NK-92 treated with Interleukin-12 subunit alpha and Interleukin-12 subunit beta, amount 100 ng/mL, for 24 hours (cell line): ENCODE data around the gene ARHGEF25.
"Not testable (repeated sequence)": the region's sequence is repeated elsewhere in the genome, so short reads cannot be mapped to it uniquely, and the experiment has no call there.

ENCODE experiments used
- DNase-seq: peaks from one replicate; lab custom pipeline; 2025; lab: John Stamatoyannopoulos, UW

ARHGEF25 gene

GRCh38 chr12:57638096-57638495 is 26.9 kb downstream of the ARHGEF25 start:
- no peak for DNase-seq

DNA sequence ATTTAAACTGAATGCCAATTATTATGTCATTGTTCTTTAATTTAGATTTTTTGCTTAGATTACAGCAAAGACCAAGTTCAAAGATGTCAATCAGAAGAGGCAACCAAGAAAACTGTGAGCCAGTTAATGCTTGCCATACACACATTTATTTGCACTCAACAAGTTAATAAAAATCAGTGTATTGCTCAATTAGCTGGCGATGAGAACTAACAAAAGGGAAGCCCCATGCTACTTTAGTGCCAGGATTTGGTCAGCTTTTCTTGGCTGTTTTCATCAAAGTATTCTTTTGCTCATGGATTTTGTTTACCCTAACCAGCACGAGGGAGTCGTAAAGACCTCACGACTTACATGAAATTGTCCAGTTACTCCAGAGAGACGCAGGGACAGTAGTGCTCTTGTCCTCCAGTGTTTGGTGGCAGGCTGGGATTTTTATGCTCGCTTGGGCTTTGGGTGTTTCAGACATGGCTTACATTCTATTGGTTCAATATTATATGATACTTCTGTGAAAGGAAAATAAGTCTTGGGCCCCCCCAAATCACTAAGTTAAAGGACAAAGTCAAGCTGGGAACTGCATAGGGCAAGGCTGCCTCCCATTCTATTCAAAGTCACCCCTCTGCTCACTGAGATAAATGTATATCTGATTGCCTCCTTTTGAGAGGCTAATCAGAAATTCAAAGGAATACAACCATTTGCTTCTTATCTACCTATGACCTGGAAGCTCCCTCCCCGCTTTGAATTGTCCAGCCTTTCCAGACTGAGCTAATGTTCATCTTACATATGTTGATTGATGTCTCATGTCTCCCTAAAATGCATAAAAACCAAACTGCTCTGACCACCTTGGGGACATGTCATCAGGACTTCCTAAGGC is 29.2 kb downstream of the ARHGEF25 start:
- no peak for DNase-seq

DNA sequence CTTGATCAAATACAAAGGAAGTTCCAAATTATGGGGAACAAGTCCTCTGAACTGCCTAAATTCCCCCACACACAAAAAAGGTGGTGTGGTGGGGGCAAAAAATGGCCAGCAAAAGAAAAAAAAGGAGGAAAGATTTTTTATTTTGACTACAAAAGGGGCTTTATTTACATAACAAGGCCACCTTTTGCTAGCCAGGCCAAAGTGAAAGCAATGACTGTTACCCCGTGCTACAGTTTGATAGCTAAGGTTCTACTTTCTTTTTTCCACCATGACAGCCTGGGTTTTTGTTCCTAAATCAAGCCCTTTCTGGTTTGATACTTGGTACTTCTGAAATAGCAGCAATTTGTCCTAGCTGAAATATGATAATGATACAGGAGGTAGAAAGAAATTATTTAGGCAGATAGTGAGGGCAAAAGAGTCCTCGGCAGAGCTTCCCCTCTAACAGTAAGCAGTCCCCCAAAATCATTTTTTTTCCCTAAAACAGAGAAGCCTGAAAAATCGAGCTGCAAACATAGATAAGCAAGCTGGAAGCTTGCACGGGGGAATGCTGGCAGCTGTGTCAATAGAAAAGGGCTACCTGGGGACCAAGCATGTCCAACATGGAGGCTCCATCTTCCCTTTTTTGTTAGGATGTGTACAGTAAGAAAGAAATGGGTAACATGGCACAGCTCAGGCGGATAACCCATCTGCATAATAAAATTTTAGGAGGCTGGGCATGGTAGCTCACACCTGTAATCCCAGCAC is 30.6 kb downstream of the ARHGEF25 start:
- DNase-seq: no peak

DNA sequence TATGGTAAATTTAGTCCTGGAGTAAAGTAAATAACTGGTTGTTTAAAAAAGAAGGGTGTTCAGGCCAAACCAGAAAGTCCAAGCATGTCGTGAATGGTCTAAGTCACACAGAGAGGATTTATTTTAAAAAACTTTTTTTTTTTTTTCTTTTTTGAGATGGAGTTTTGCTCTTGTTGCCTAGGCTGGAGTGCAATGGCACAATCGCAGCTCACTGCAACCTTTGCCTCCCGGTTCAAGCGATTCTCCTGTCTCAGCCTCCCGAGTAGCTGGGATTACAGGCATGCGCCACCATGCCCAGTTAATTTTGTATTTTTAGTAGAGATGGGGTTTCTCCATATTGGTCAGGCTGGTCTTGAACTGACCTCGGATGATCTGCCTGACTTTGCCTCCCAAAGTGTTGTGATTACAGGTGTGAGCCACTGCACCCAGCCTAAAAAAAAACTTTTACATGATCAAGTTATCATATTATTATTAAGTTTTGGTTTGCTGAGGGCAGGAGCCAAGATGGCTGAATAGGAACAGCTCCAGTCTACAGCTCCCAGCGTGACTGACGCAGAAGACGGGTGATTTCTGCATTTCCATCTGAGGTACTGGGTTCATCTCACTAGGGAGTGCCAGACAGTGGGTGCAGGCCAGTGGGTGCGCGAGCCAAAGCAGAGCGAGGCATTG is 34.9 kb downstream of the ARHGEF25 start:
- DNase-seq: not testable (repeated sequence)

DNA sequence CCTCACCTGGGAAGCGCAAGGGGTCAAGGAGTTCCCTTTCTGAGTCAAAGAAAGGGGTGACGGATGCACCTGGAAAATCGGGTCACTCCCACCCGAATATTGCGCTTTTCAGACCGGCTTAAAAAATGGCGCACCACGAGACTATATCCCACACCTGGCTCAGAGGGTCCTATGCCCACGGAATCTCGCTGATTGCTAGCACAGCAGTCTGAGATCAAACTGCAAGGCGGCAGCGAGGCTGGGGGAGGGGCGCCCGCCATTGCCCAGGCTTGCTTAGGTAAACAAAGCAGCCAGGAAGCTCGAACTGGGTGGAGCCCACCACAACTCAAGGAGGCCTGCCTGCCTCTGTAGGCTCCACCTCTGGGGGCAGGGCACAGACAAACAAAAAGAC is 35.4 kb downstream of the ARHGEF25 start:
- not testable (repeated sequence) for DNase-seq

DNA sequence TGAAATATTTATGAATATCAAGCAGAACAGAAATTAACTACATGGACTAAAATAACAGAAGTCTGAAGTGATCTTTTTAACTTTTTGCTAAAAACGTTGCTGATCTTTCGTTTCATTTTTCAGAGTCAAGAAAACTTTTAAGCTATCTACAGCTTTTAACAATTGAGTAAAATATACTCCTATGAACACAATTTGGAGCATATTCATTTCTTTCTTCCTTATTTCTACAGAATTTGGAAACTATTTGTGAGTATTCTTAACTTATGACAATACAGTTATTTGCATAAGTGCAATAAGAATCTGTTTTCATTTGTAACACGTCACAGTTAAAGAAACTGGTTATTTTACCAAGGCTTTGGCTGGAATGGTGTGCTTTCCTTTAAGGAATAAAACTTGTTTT is 42.8 kb downstream of the ARHGEF25 start:
- DNase-seq: no peak

- DNase-seq: no peak
Measured at GRCh38 chr12:57655541-57656240, 44.5 kb downstream of the ARHGEF25 start.

- not testable (repeated sequence) for DNase-seq
Measured at GRCh38 chr12:57656408-57656807, 45.2 kb downstream of the ARHGEF25 start.

DNA sequence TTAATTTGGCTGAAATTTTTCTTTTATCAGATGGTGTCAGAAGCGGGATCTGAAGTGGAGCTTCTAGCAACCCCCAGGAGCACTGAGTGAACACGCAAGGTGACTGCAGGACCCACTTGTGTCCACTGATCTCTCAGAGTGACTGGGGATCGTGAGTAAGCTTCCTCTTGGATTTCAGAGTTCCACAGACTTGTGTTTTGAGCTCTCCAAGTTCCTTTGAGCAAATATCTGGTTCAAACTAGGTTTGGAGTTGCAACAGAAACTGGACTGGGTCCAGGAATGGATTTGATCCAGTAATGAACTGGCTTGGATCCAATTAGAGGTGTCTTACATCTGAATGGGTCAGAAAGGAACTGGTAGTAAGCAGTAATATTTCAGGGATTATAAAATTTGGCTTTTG is 46.5 kb downstream of the ARHGEF25 start:
- DNase-seq: no peak

GRCh38 chr12:57658890-57659289 is 47.7 kb downstream of the ARHGEF25 start:
- no peak for DNase-seq

GRCh38 chr12:57661376-57661775 is 50.1 kb downstream of the ARHGEF25 start:
- no peak for DNase-seq

DNA sequence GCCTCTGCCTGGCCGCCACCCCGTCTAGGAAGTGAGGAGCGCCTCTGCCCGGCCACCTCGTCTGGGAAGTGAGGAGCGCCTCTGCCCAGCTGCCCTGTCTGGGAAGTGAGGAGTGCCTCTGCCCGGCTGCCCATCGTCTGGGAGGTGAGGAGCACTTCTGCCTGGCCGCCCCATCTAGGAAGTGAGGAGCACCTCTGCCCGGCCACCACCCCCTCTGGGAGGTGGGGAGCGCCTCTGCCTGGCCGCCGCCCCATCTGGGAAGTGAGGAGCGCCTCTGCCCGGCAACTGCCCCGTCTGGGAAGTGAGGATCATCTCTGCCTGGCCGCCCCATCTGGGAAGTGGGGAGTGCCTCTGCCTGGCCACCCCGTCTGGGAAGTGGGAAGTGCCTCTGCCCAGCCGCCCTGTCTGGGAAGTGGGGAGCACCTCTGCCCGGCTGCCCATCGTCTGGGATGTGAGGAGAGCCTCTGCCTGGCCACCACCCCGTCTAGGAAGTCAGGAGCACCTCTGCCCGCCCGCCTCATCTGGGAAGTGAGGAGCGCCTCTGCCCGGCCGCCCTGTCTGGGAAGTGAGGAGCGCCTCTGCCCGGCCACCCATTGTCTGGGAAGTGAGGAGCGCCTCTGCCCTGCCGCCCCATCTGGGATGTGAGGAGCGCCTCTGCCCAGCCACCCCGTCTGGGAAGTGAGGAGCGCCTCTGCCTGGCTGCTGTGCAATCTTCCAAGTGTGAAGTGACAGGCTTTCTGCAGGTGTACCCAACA is 54.0 kb downstream of the ARHGEF25 start:
- not testable (repeated sequence) for DNase-seq
